OCI-LY1 (cell line): Measurements from ENCODE around the gene ALPK3.

Source experiments
- CTCF ChIP-seq: fragments of 200-600 bp; sonication (generic), shearing (Covaris generic); IDR thresholded peaks from 2 replicates; pipeline ENCODE4 v1.5.1; 2017; ENCODE audit warnings: mild to moderate bottlenecking, antibody characterized with exemption, low read length, moderate library complexity, mixed read lengths
- EZH2 ChIP-seq: fragments of 200-600 bp; sonication (generic), shearing (Covaris generic); IDR thresholded peaks from 2 replicates; pipeline ENCODE4 v1.8.0; 2017; ENCODE audit warnings: borderline replicate concordance, mixed run types, mild to moderate bottlenecking, antibody characterized with exemption, low read length, moderate library complexity, mixed read lengths

- TF ChIP-seq CTCF (no peak), EZH2 (no peak)
Observed at GRCh38 chr15:84880822-84881519, 63.8 kb downstream of the ALPK3 start.
